Activated CD4-positive, alpha-beta T cell treated with anti-CD3 and anti-CD28 coated beads for 36 hours (primary cell): Measurements from ENCODE around the gene ANKRD36C. TPM values are rescaled to one million over a fixed set of nuclear protein-coding genes. Genes with fewer than 3 reads are reported as not detected.
"Not testable (repeated sequence)": the region's sequence is repeated elsewhere in the genome, so short reads cannot be mapped to it uniquely, and the experiment has no call there.

ENCODE experiments used
- ATAC-seq: fragments of 200-7000 bp; cut with Tn5 transposase; one replicate; pipeline ENCODE4 v1.10.0; 2021; ENCODE audit warnings: mild to moderate bottlenecking, moderate library complexity
- CTCF ChIA-PET: fragments of 350-600 bp; sonication (Branson Sonifier 250); formaldehyde crosslinking; loops from one replicate; lab custom pipeline; 2021; ENCODE audit warnings: antibody characterized with exemption; lab: Charles Lee
- POLR2A ChIA-PET: fragments of 350-600 bp; sonication (Branson Sonifier 250); formaldehyde crosslinking; loops from one replicate; lab custom pipeline; 2021; ENCODE audit warnings: antibody characterized with exemption, inconsistent platforms; lab: Charles Lee
- DNase-seq: peaks from one replicate; pipeline ENCODE4 v3.0.0-alpha.2; 2020
- H3K27ac Mint-ChIP-seq: one replicate; pipeline ENCODE4 v1.8.0; 2021; ENCODE audit warnings: mixed read lengths
- H3K27me3 Mint-ChIP-seq: one replicate; pipeline ENCODE4 v1.8.0; 2021; ENCODE audit warnings: mixed read lengths
- H3K36me3 Mint-ChIP-seq: one replicate; pipeline ENCODE4 v1.8.0; 2021; ENCODE audit warnings: low read depth, mixed read lengths
- H3K4me1 Mint-ChIP-seq: one replicate; pipeline ENCODE4 v1.8.0; 2021; ENCODE audit warnings: mixed read lengths
- H3K4me3 Mint-ChIP-seq: one replicate; pipeline ENCODE4 v1.8.0; 2021; ENCODE audit warnings: mild to moderate bottlenecking, moderate library complexity, mixed read lengths
- H3K9me3 Mint-ChIP-seq: one replicate; pipeline ENCODE4 v1.8.0; 2021; ENCODE audit warnings: low read depth, mixed read lengths
- intact Hi-C, 2 experiments: fragments of 100-400 bp; cut with DNase I in 1 of 2; cut with micrococcal nuclease in 1 of 2; formaldehyde crosslinking; loops; one replicate each; pipeline versions ENCODE4 v1.14.2 to v1.15.1; 2022 to 2024; cut with DNase I, micrococcal nuclease
- total RNA-seq, 2 experiments: library from RNA; stranded (reverse); gene quantifications; one replicate each; pipeline ENCODE4 v1.2.3, GENCODE V29; 2021

ANKRD36C gene
- total RNA-seq, 2 experiments from 2014 or later: 38.5 to 47.2 TPM

DNA sequence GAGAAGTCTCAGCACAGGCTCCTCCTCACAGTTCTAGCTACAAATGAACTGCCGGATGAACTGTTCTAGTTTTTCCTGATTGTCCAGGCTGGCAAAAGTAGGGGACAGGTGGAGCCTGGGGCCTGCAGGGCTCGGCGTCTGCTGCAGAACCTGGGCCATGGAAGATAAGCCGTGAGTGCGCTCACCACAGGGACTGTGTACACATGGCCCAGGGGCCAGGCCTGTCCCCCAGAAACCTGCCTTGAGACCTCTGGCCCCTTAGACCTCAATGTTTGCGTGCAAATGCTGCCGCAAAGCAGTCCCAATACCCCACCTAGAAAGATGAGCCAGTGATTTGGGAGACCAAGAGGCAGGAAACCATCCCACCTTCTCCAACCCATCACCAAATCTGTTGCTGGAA is 30.5 kb upstream of the ANKRD36C start:
- H3K4me3 Mint-ChIP-seq, H3K36me3 Mint-ChIP-seq, POLR2A ChIA-PET, H3K27me3 Mint-ChIP-seq, H3K27ac Mint-ChIP-seq, ATAC-seq, DNase-seq, H3K4me1 Mint-ChIP-seq, H3K9me3 Mint-ChIP-seq: not testable (repeated sequence)
- CTCF ChIA-PET: interaction anchor here (0.6 to 2.3 kb wide), 10 partner anchors 8 to 344 kb away, joined by 3 to 16 read pairs (median 3); partner anchors contain the start of gene ADRA2B
- intact Hi-C loops: loop anchor here in 1 of 2 experiments (10.0 kb wide), 1 partner anchor 153 kb away; no protein-coding TSS in a partner anchor

DNA sequence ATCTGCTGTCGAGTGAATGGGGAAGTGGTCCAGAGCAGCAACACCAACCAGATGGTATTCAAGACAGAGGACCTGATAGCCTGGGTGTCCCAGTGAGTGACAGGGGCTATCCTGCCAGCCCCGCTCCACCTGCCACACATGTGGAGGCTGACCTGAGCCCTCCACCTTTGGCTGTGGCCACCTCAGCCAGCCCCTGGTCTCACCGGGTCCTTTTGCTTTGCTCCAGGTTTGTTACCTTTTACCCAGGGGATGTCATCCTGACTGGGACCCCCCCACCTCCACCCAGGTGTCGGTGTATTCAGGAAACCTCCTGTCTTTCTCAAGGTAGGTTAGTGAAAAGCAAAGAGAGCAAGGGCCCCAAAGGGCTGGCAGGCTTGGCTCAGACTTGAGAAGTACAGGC is 29.5 kb upstream of the ANKRD36C start:
- CTCF ChIA-PET: interaction anchor here (0.7 kb wide), 1 partner anchor 50 kb away, joined by 3 read pairs; no protein-coding TSS in a partner anchor
- H3K27me3 Mint-ChIP-seq, ATAC-seq: not testable (repeated sequence)

DNA sequence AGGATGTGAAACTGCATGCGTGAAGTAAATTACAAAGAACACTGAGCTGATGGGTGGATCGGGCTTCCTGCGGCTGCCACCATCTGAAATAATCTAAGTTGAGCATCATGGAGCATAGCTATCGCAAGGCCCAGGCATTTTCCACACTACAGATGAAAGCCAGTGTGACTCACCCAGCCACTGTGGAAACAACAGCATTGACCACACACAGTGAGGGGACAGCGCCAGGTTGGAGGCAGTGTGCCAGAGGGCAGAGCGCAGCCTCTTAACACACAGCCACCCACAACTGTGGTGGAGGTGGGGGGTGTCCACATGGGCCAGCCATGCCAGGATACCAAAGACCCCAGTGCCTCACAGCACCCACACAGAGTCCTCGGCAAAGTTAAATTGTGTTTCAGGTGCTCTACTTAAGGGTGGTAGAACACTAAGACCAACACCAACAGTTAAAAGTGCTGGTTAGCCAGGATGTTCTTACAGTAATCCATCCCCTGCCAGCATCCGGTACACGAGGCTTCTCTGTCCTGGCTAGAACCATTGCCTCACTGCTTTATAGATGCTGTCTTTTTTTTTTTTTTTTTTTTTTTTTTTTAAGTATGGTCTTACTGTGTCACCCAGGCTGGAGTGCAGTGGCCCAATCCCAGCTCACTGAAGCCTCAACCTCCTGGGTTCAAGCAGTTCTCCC is 28.4 kb upstream of the ANKRD36C start:
- H3K4me3 Mint-ChIP-seq, H3K36me3 Mint-ChIP-seq, H3K27ac Mint-ChIP-seq, H3K27me3 Mint-ChIP-seq, DNase-seq, H3K9me3 Mint-ChIP-seq, H3K4me1 Mint-ChIP-seq, POLR2A ChIA-PET, CTCF ChIA-PET: not testable (repeated sequence)
- intact Hi-C loops: loop anchor here in 1 of 2 experiments (10.0 kb wide), 1 partner anchor 155 kb away; no protein-coding TSS in a partner anchor
- peak; percentile 17 for ATAC-seq

More for the DNA sequence above, 29.5 kb upstream of the ANKRD36C start:
- H3K4me1 Mint-ChIP-seq, POLR2A ChIA-PET, H3K36me3 Mint-ChIP-seq, H3K27ac Mint-ChIP-seq, H3K4me3 Mint-ChIP-seq, DNase-seq, H3K9me3 Mint-ChIP-seq: not testable (repeated sequence)
- intact Hi-C loops: loop anchor here in 1 of 2 experiments (10.0 kb wide), 1 partner anchor 154 kb away; no protein-coding TSS in a partner anchor

DNA sequence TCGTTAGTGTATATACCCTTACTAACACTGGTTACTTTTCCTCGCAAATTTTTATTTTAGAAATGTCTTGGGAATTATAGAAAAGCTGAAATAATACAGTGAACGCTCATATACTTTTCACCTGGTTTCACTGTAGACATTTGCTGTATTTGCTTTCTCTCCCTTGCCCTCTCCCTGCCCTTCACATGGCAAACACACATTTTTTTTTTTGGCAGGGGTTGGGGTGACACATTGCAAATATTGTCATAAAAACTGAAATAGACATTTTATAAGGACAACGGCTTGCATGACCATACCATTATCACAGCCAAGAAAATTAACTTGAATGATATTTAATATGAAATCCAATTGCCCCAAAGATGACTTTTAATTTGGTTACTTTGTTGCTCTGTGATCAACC is 24.7 kb upstream of the ANKRD36C start:
- H3K9me3 Mint-ChIP-seq, H3K36me3 Mint-ChIP-seq, intact Hi-C loops, H3K27ac Mint-ChIP-seq, H3K4me3 Mint-ChIP-seq, ATAC-seq, H3K27me3 Mint-ChIP-seq, DNase-seq, CTCF ChIA-PET, H3K4me1 Mint-ChIP-seq, POLR2A ChIA-PET: not testable (repeated sequence)

DNA sequence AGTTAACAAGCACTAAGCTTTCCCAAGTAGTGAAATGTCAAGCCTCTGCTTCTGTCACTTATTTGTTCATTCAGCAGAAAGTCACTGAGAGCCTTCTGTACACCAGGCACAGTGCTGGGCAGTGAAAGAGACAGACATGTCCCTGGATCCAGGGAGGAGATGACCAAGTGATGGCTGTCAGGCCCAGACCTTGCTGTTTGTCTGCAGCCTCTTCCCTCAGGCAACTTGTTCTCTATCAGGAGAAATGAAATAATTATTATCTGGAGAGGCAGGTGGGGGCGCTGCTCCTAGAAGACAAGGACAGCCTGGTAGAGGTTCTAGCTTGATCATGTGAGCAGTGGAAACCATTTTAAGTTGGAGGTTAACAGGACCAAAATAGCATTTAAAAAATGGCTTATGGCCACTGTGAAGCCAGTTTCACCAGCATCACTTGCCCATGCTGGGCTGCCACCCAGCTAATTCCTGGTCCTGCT is 21.2 kb upstream of the ANKRD36C start:
- POLR2A ChIA-PET, H3K27ac Mint-ChIP-seq, ATAC-seq, H3K27me3 Mint-ChIP-seq, H3K4me1 Mint-ChIP-seq, H3K36me3 Mint-ChIP-seq, H3K4me3 Mint-ChIP-seq, DNase-seq, intact Hi-C loops, H3K9me3 Mint-ChIP-seq: not testable (repeated sequence)
- CTCF ChIA-PET: interaction anchor here (0.8 to 1.8 kb wide), 2 partner anchors 10 to 20 kb away, joined by 3 to 7 read pairs; no protein-coding TSS in a partner anchor

DNA sequence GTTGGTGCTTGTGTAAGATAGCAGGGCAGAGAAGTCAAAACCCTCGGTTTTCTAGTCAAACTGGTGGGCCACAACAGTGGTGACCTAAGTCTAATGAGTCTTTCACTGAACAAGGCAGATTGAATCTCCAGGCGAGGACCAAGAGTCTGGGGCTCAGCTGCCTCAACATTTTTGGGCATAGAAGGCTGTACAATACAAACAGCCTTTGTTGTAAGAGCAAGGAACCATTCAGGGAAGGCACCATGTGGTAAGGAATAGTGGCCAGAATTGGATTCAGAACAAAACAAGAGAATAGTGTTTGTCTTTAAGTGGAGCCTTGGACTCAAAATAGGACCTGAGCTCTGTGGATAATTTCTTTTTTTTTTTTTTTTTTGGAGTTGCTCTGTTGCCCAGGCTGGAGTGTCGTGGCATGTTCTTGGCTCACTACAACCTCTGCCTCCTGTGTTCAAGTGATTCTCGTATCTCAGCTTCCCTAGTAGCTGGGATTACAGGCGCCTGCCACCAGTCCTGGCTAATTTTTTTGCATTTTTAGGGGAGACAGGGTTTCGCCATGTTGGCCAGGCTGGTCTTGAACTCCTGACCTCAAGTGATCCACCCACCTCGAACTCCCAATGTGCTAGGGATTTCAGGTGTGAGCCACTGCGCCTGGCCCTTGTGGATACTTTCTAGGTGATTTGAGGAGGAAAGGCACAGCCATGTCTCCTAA is 20.6 kb upstream of the ANKRD36C start:
- POLR2A ChIA-PET, H3K36me3 Mint-ChIP-seq, DNase-seq, H3K4me1 Mint-ChIP-seq, H3K27me3 Mint-ChIP-seq, ATAC-seq, intact Hi-C loops, H3K9me3 Mint-ChIP-seq, H3K27ac Mint-ChIP-seq: not testable (repeated sequence)
- CTCF ChIA-PET: interaction anchor here (0.6 to 1.8 kb wide), 3 partner anchors 10 to 90 kb away, joined by 3 to 7 read pairs (median 3); no protein-coding TSS in a partner anchor
- H3K4me3 Mint-ChIP-seq: peak overlapping the region; percentile 68

DNA sequence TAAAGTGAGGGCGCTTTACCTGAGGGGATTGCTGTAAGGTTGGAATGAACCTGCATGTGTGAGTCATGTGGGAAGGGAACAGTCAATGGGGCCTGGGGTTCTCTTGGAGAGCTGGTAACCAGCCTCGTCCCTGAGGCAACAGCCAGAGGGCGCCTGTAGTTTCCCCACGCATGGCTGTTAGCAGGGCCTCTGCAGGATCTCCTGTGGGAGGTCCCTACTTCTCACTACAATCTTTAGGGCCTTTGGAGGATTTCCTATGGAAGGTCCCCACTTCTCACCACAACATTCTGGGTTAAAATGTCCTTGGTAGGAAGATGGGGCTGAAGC is 19.5 kb upstream of the ANKRD36C start:
- H3K36me3 Mint-ChIP-seq, H3K27ac Mint-ChIP-seq, POLR2A ChIA-PET, H3K27me3 Mint-ChIP-seq, H3K9me3 Mint-ChIP-seq, CTCF ChIA-PET, H3K4me1 Mint-ChIP-seq, intact Hi-C loops: not testable (repeated sequence)
- peak overlapping the region; percentile 68 for H3K4me3 Mint-ChIP-seq
- DNase-seq (peak; percentile 62), ATAC-seq (peak; percentile 47)

DNA sequence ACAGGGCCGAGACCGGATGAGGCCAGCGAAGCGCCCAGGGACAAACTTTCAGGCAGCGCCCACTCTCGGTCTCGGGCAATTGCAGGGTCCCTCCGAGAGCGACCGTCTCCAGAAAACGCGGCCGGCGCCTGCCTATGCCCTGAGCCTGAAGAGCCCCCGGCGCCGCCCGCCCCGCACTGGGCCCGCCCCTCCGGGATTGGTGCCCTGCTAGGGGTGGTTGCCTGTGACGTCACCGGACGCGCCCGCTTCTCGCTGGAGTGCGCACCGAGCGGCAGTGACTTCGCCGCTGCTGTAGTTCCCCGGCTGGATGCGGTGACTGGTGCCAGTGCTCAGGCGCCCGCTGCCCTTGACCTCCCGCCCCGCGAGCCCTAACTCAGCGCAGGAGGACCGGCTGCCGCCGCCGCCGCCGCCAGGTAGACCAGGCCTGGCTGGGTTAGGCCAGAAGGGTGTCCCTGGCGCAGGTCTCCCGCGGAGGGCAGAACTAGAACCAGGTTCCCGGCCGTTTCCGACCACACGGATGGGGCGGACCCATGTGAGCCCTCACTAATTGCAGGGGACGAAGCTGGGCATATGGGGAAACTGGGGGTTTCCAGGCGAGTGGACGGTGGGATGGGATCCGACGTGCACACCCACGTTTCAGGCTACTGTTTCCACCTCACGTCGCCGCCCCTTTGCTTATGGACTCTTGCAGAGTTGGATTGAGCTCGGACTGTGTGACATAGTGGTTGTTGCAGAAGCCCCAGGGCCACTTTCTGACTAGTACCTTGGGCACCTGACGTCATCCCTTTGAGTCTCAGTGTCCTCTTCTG is 18.9 kb upstream of the ANKRD36C start:
- Mint-ChIP-seq H3K27ac (peak overlapping the region; percentile 72), H3K4me3 (peak overlapping the region; percentile 74)
- peak; percentile 99 for ATAC-seq
- H3K27me3 Mint-ChIP-seq, POLR2A ChIA-PET, H3K9me3 Mint-ChIP-seq, H3K36me3 Mint-ChIP-seq, intact Hi-C loops, H3K4me1 Mint-ChIP-seq: not testable (repeated sequence)
- peak; percentile 98 for DNase-seq
- CTCF ChIA-PET: interaction anchor here (1.3 kb wide), 1 partner anchor 17 kb away, joined by 7 read pairs; no protein-coding TSS in a partner anchor

DNA sequence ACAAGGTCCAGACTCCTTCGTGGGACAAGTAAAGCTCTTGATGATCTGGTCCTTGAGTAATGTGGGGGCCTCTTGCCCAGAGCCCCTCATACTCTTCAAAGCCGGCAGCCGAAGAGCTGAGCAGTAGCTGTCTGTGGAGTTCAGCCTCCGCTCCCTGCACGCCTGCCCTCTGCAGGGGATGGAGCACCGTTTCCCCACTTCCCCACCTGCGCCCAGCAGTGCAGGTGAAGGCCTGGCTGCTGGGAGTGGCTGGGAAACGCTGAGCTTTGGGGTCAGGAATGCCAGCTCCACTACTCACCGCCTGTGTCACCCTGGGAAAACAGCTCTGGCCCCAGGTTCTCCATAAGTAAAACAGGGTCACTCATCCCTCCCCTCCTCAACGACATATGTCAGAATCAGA is 18.2 kb upstream of the ANKRD36C start:
- H3K36me3 Mint-ChIP-seq, H3K9me3 Mint-ChIP-seq, DNase-seq, H3K4me1 Mint-ChIP-seq, H3K27me3 Mint-ChIP-seq, POLR2A ChIA-PET: not testable (repeated sequence)
- Mint-ChIP-seq H3K4me3 (peak overlapping the region; percentile 74), H3K27ac (peak overlapping the region; percentile 72)
- CTCF ChIA-PET: interaction anchor here (1.3 kb wide), 1 partner anchor 17 kb away, joined by 7 read pairs; no protein-coding TSS in a partner anchor
- intact Hi-C loops: loop anchor here in 1 of 2 experiments (10.0 kb wide), 1 partner anchor 105 kb away; the partner anchor contains the start of gene ADRA2B
- peak; percentile 1 for ATAC-seq

DNA sequence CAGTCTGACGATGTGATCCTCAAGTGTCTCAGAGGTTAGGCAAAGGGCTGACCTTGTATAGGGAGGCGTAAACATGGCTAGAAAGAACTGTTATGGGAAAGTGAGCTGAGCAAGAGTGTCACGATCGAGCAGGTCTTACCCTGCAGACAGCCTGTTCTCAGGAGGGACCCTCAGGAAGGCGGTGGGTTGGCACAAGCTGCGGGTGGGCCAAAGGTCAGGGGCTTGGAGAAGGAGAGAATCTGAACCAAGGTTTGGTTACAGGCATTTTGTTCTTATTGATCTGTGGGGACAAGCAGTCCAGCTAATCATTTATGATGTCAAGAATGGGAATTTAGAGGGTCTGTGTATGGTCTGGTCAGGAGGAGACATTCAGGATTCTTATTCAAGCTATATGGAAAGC is 16.4 kb upstream of the ANKRD36C start:
- H3K27ac Mint-ChIP-seq, CTCF ChIA-PET, DNase-seq, H3K36me3 Mint-ChIP-seq, H3K9me3 Mint-ChIP-seq, H3K4me1 Mint-ChIP-seq, POLR2A ChIA-PET, H3K4me3 Mint-ChIP-seq, H3K27me3 Mint-ChIP-seq, ATAC-seq: not testable (repeated sequence)
- intact Hi-C loops: loop anchor here in 1 of 2 experiments (10.0 kb wide), 1 partner anchor 107 kb away; the partner anchor contains the start of gene ADRA2B

DNA sequence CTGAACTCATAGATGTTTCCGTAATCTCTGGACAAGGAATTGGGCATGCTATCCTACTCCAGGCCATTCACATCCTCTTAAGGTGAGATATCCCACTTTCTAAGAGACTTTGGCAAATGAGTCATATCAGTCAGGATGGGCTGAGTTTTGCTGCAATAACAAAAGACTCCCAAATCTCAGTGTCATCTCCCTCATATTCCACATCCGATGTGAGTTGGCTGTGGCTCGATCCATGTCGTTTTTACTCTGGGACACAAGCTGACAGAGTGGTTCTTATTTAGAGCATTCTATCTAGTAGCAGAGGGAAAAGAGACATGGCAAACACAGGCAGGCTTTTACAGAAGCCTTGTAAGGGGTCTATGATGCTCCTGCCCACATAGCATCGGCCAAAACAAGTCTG is 14.6 kb upstream of the ANKRD36C start:
- intact Hi-C loops: loop anchor here in 1 of 2 experiments (10.0 kb wide), 1 partner anchor 109 kb away; the partner anchor contains the start of gene ADRA2B
- not testable (repeated sequence) for H3K4me1 Mint-ChIP-seq, H3K27ac Mint-ChIP-seq

More for the DNA sequence above, 14.6 kb upstream of the ANKRD36C start:
- POLR2A ChIA-PET, H3K9me3 Mint-ChIP-seq, DNase-seq, H3K36me3 Mint-ChIP-seq, H3K27me3 Mint-ChIP-seq, H3K4me3 Mint-ChIP-seq, ATAC-seq: not testable (repeated sequence)
- CTCF ChIA-PET: interaction anchor here (1.5 kb wide), 1 partner anchor 14 kb away, joined by 4 read pairs; no protein-coding TSS in a partner anchor
